H1 (cell line): Measurements from ENCODE around the gene PLD5. TPM values are rescaled to one million over a fixed set of nuclear protein-coding genes. Genes with fewer than 3 reads are reported as not detected.

Experiments
- CTCF ChIA-PET: fragments of 300-600 bp; sonication (Branson Sonifier 250); formaldehyde crosslinking; loops from one replicate; lab custom pipeline; 2021; ENCODE audit not compliant: partially characterized antibody; lab: Charles Lee
- POLR2A ChIA-PET: fragments of 300-600 bp; sonication (Branson Sonifier 250); formaldehyde crosslinking; loops from one replicate; lab custom pipeline; 2021; ENCODE audit warnings: inconsistent platforms; ENCODE audit not compliant: partially characterized antibody; lab: Charles Lee
- DNase-seq, 2 experiments: peaks; one replicate each; pipeline versions ENCODE4 v3.0.0 to v3.0.0-alpha.2; 2010 to 2022; ENCODE audit warnings: low spot score in 2 of 2, low read depth in 1 of 2, mixed read lengths in 1 of 2
- FAIRE-seq: peaks from 2 replicates; lab custom pipeline; 2011; peaks lifted over from hg19 to GRCh38; lab: Jason Lieb, UNC
- H2AFZ ChIP-seq: 2 replicates; pipeline ENCODE4 v1.8.1; 2012; ENCODE audit warnings: low read length, inconsistent platforms
- H2AK5ac ChIP-seq: 2 replicates; pipeline ENCODE4 v1.6.1; 2013; ENCODE audit warnings: low read depth, low read length
- H2BK120ac ChIP-seq: replicated peaks from 2 replicates; pipeline ENCODE3; 2013; ENCODE audit warnings: low read depth, low read length, inconsistent platforms
- H2BK12ac ChIP-seq: 2 replicates; pipeline ENCODE4 v1.6.1; 2013; ENCODE audit warnings: low read depth, low read length
- H2BK15ac ChIP-seq: 2 replicates; pipeline ENCODE4 v1.6.1; 2013; ENCODE audit warnings: low read length
- H2BK20ac ChIP-seq: 2 replicates; pipeline ENCODE4 v1.6.1; 2013; ENCODE audit warnings: low read length
- H2BK5ac ChIP-seq: 2 replicates; pipeline ENCODE4 v1.6.1; 2013; ENCODE audit warnings: low read depth, low read length
- H3K14ac ChIP-seq: 2 replicates; pipeline ENCODE4 v1.6.1; 2013; ENCODE audit warnings: inconsistent platforms; ENCODE audit not compliant: insufficient read length
- H3K18ac ChIP-seq: 2 replicates; pipeline ENCODE4 v1.6.1; 2013; ENCODE audit warnings: low read length; ENCODE audit errors: extremely low read depth
- H3K23ac ChIP-seq: 2 replicates; pipeline ENCODE4 v1.6.1; 2013; ENCODE audit warnings: inconsistent platforms; ENCODE audit not compliant: insufficient read length
- H3K23me2 ChIP-seq: 2 replicates; pipeline ENCODE4 v1.6.1; 2013; ENCODE audit warnings: low read depth, low read length
- H3K27ac ChIP-seq: 2 replicates; pipeline ENCODE4 v1.6.1; 2011; ENCODE audit warnings: low read depth, low read length, inconsistent platforms
- H3K27me3 ChIP-seq, 4 experiments: replicated peaks in 1 of 4; 1 replicate in 1 of 4; 2 replicates in 3 of 4; pipeline versions ENCODE4 v1.6.1 to v1.8.1; 2011 to 2013; ENCODE audit warnings: low read length in 3 of 4, mild to moderate bottlenecking in 3 of 4, inconsistent platforms in 2 of 4, mixed read lengths in 2 of 4, moderate library complexity in 1 of 4; ENCODE audit not compliant: control insufficient read depth in 3 of 4, insufficient read depth in 3 of 4; ENCODE audit errors: extremely low read depth in 1 of 4
- H3K36me3 ChIP-seq, 4 experiments: 2 replicates each; pipeline versions ENCODE4 v1.6.1 to v1.8.1; 2011 to 2013; ENCODE audit warnings: mild to moderate bottlenecking in 4 of 4, low read length in 3 of 4, moderate library complexity in 2 of 4, control low read depth in 1 of 4, inconsistent platforms in 1 of 4; ENCODE audit not compliant: insufficient read depth in 4 of 4, control insufficient read depth in 2 of 4
- H3K4ac ChIP-seq: replicated peaks from 2 replicates; pipeline ENCODE3; 2013; ENCODE audit warnings: low read length, low read depth, mixed read lengths, inconsistent platforms; ENCODE audit not compliant: insufficient read length
- H3K4me1 ChIP-seq, 4 experiments: replicated peaks in 1 of 4; 1 replicate in 1 of 4; 2 replicates in 3 of 4; pipeline versions ENCODE4 v1.6.1 to v1.8.1; 2011 to 2013; ENCODE audit warnings: low read length in 3 of 4, inconsistent platforms in 2 of 4, mixed read lengths in 1 of 4; ENCODE audit not compliant: insufficient read depth in 4 of 4, control insufficient read depth in 3 of 4
- H3K4me2 ChIP-seq, 2 experiments: 2 replicates each; pipeline versions ENCODE4 v1.6.1 to v1.8.1; 2011 to 2013; ENCODE audit warnings: low read depth in 2 of 2, low read length in 2 of 2, control low read depth in 1 of 2, inconsistent platforms in 1 of 2, mild to moderate bottlenecking in 1 of 2; ENCODE audit not compliant: insufficient read depth in 1 of 2
- H3K4me3 ChIP-seq, 4 experiments: fragments of 200-600, 300-600 bp in 1 of 4; sonication (generic), shearing (Covaris generic), sonication (Bioruptor Twin) in 1 of 4; 2 replicates each; pipeline versions ENCODE4 v1.5.1 to v1.8.1; 2011 to 2016; ENCODE audit warnings: low read length in 4 of 4, low read depth in 3 of 4, control low read depth in 2 of 4, inconsistent platforms in 2 of 4, mild to moderate bottlenecking in 2 of 4, mixed read lengths in 1 of 4, moderate library complexity in 1 of 4; ENCODE audit not compliant: insufficient read depth in 2 of 4; ENCODE audit errors: extremely low read depth in 1 of 4
- H3K56ac ChIP-seq: replicated peaks from 2 replicates; pipeline ENCODE3; 2013; ENCODE audit warnings: low read depth, mild to moderate bottlenecking, mixed read lengths, low read length, inconsistent platforms; ENCODE audit not compliant: insufficient read length
- H3K79me1 ChIP-seq: 2 replicates; pipeline ENCODE4 v1.6.1; 2013; ENCODE audit warnings: low read depth, low read length, control low read depth
- H3K79me2 ChIP-seq, 2 experiments: 2 replicates each; pipeline versions ENCODE4 v1.6.1 to v1.8.1; 2012 to 2013; ENCODE audit warnings: low read length in 2 of 2, mild to moderate bottlenecking in 2 of 2, inconsistent platforms in 1 of 2; ENCODE audit not compliant: insufficient read depth in 2 of 2, control insufficient read depth in 1 of 2
- H3K9ac ChIP-seq, 4 experiments: replicated peaks in 1 of 4; 1 replicate in 1 of 4; 2 replicates in 3 of 4; pipeline versions ENCODE4 v1.6.1 to v1.8.1; 2011 to 2013; ENCODE audit warnings: low read depth in 3 of 4, low read length in 3 of 4, control low read depth in 2 of 4, mild to moderate bottlenecking in 2 of 4, moderate library complexity in 2 of 4, inconsistent platforms in 1 of 4; ENCODE audit errors: extremely low read depth in 1 of 4
- H3K9me3 ChIP-seq, 2 experiments: 2 replicates each; pipeline versions ENCODE4 v1.6.1 to v1.8.1; 2012 to 2013; ENCODE audit warnings: mild to moderate bottlenecking in 2 of 2, moderate library complexity in 2 of 2, control low read depth in 1 of 2, inconsistent platforms in 1 of 2, low read depth in 1 of 2, low read length in 1 of 2, mixed read lengths in 1 of 2; ENCODE audit not compliant: insufficient read depth in 2 of 2
- H4K20me1 ChIP-seq, 2 experiments: replicated peaks in 1 of 2; 2 replicates each; pipeline versions ENCODE3 to v1.8.1; 2011 to 2013; ENCODE audit warnings: inconsistent platforms in 2 of 2, low read length in 2 of 2, mild to moderate bottlenecking in 1 of 2; ENCODE audit not compliant: insufficient read depth in 2 of 2, control insufficient read depth in 1 of 2
- H4K5ac ChIP-seq: 2 replicates; pipeline ENCODE4 v1.6.1; 2013; ENCODE audit warnings: low read length, low read depth, mixed read lengths, inconsistent platforms; ENCODE audit not compliant: insufficient read length
- H4K8ac ChIP-seq: 2 replicates; pipeline ENCODE4 v1.8.0; 2013; ENCODE audit warnings: mild to moderate bottlenecking, moderate library complexity, low read length, inconsistent platforms; ENCODE audit not compliant: insufficient read depth; ENCODE audit errors: extremely low read depth
- H4K91ac ChIP-seq: replicated peaks from 2 replicates; pipeline ENCODE3; 2013; ENCODE audit warnings: low read length, mixed read lengths, inconsistent platforms; ENCODE audit not compliant: insufficient read length
- ATF3 ChIP-seq: IDR thresholded peaks from 2 replicates; pipeline ENCODE4 v1.6.1; 2011; ENCODE audit warnings: low read depth, mild to moderate bottlenecking, low read length; ENCODE audit not compliant: insufficient read depth
- BACH1 ChIP-seq: IDR thresholded peaks from 2 replicates; pipeline ENCODE4 v1.6.1; 2012; ENCODE audit warnings: low read length, improper control_type of control experiment
- CBX8 ChIP-seq: fragments of 300-800, 300-1000 bp; sonication (generic); IDR thresholded peaks from 2 replicates; pipeline ENCODE4 v1.7.1; 2016; ENCODE audit warnings: low read depth, low read length, borderline replicate concordance
- CHD2 ChIP-seq: IDR thresholded peaks from 2 replicates; pipeline ENCODE4 v1.6.1; 2012; ENCODE audit warnings: low read length, improper control_type of control experiment
- EZH2 ChIP-seq: fragments of 200-600 bp; sonication (generic); IDR thresholded peaks from 2 replicates; pipeline ENCODE4 v1.7.1; 2012; ENCODE audit warnings: low read depth, mild to moderate bottlenecking, moderate library complexity, low read length, inconsistent platforms; ENCODE audit not compliant: severe bottlenecking
- GTF2F1 ChIP-seq: IDR thresholded peaks from 2 replicates; pipeline ENCODE4 v1.6.1; 2012; ENCODE audit warnings: low read depth, low read length, improper control_type of control experiment, borderline replicate concordance
- KDM5A ChIP-seq: fragments of 200-600 bp; IDR thresholded peaks from 2 replicates; pipeline ENCODE4 v1.7.1; 2012; ENCODE audit warnings: mild to moderate bottlenecking, low read length, inconsistent platforms, mixed read lengths
- MAFK ChIP-seq: IDR thresholded peaks from 2 replicates; pipeline ENCODE4 v1.6.1; 2012; ENCODE audit warnings: low read depth, mild to moderate bottlenecking, improper control_type of control experiment, low read length
- POLR2AphosphoS5 ChIP-seq: IDR thresholded peaks from 2 replicates; pipeline ENCODE4 v1.6.1; 2011; ENCODE audit warnings: low read depth, low read length
- POU5F1 ChIP-seq: IDR thresholded peaks from 2 replicates; pipeline ENCODE4 v1.6.1; 2011; ENCODE audit warnings: low read depth, mild to moderate bottlenecking, low read length, moderate library complexity
- RXRA ChIP-seq: IDR thresholded peaks from 2 replicates; pipeline ENCODE4 v1.6.1; 2011; ENCODE audit warnings: low read depth, mild to moderate bottlenecking, low read length, moderate library complexity; ENCODE audit not compliant: insufficient read depth
- SP2 ChIP-seq: IDR thresholded peaks from 2 replicates; pipeline ENCODE4 v1.6.1; 2012; ENCODE audit warnings: mild to moderate bottlenecking, low read length, inconsistent platforms
- WGBS, 2 experiments: shearing (Covaris generic) in 1 of 2; methylation state at CpG; one replicate each; pipeline versions ENCODE4 v1.1.6 to v1.1.7; 2013 to 2015; ENCODE audit warnings: low lambda C conversion rate in 2 of 2, mixed read lengths in 2 of 2, inconsistent platforms in 1 of 2, low coverage in 1 of 2, missing lambda C conversion rate in 1 of 2; ENCODE audit not compliant: insufficient replicate concordance in 2 of 2, insufficient coverage in 1 of 2, insufficient read length in 1 of 2; ENCODE audit errors: extremely low coverage in 1 of 2, missing lambda C conversion rate in 1 of 2; 5-methylcytosine and 5-hydroxymethylcytosine counted together
- polyA plus RNA-seq, 7 experiments: library from polyadenylated mRNA; depleted of rRNA in 3 of 7; stranded (reverse) in 5 of 7; unstranded in 2 of 7; fragments of >200 nt in 5 of 7; fragments of 200-250 nt in 2 of 7; gene quantifications; 1 replicate in 5 of 7; 2 replicates in 1 of 7; 4 replicates in 1 of 7; pipeline versions ENCODE4 v1.2.1 to v1.2.3, GENCODE V29; 2011 to 2013; ENCODE audit warnings: missing spikeins in 2 of 7, mixed read lengths in 2 of 7
- total RNA-seq: library from RNA; stranded (reverse); fragmentation: NEBNext Ultra II Directional; extraction: Animal tissue kit (Norgen Biotek cat#: 25700); gene quantifications from 2 replicates; pipeline ENCODE4 v1.2.1, GENCODE V29; 2021
- TF ChIP-seq, protein P1 (sequence below): IDR thresholded peaks from 2 replicates; pipeline ENCODE4 v1.6.1; 2012; ENCODE audit warnings: inconsistent platforms

Gene PLD5
- total and polyA plus RNA-seq, 2 of the 8 experiments (the other 6 are each of a cell fraction or from before 2014, with no cell fraction given), result 0.86 to 8.5 TPM

- Histone ChIP-seq H3K4me3 (no peak overlapping the region), H4K5ac (no peak overlapping the region), H2BK120ac (no peak overlapping the region), H3K4me2 (no peak overlapping the region), H3K9me3 (no peaks in the 10 kb centered on the region), H3K79me1 (no peaks in the 10 kb centered on the region), H2BK5ac (no peak overlapping the region), H2BK15ac (no peak overlapping the region), H4K20me1 (no peaks in the 10 kb centered on the region), H3K9ac (no peak overlapping the region), H3K23ac (no peak overlapping the region), H3K27ac (no peak overlapping the region), H3K79me2 (no peaks in the 10 kb centered on the region), H3K56ac (no peak overlapping the region), H3K14ac (no peak overlapping the region), H3K27me3 (no peaks in the 10 kb centered on the region; a peak in 2 of 7 replicates), H3K23me2 (no peaks in the 10 kb centered on the region), H2BK20ac (no peak overlapping the region), H4K8ac (no peak overlapping the region), H4K91ac (no peak overlapping the region), H2AFZ (no peak overlapping the region), H3K18ac (no peak overlapping the region), H3K4me1 (peaks cover 0 to 5% (median 2%) of the 10 kb centered on the region in 4 experiments; a peak in 3 of 7 replicates), H2AK5ac (no peak overlapping the region), H3K36me3 (no peaks in the 10 kb centered on the region), H3K4ac (no peak overlapping the region), H2BK12ac (no peak overlapping the region)
- FAIRE-seq (no peak), DNase-seq (no peak)
- ChIA-PET CTCF (interaction anchor here (1.0 kb wide), 1 partner anchor 9 kb away, joined by 5 read pairs; no protein-coding TSS in a partner anchor), POLR2A (no interaction called here)
- no peak for TF ChIP-seq MAFK
- no peak for TF ChIP-seq CHD2
- no peak for TF ChIP-seq POLR2AphosphoS5
- TF ChIP-seq CBX8, result no peak
- no peak for TF ChIP-seq BACH1
- TF ChIP-seq, protein P1, sequence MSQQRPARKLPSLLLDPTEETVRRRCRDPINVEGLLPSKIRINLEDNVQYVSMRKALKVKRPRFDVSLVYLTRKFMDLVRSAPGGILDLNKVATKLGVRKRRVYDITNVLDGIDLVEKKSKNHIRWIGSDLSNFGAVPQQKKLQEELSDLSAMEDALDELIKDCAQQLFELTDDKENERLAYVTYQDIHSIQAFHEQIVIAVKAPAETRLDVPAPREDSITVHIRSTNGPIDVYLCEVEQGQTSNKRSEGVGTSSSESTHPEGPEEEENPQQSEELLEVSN, result no peak
- no peak for TF ChIP-seq ATF3
- TF ChIP-seq RXRA, result no peak
- TF ChIP-seq SP2, result no peak
- TF ChIP-seq EZH2, result no peak
- no peak for TF ChIP-seq POU5F1
- no peak for TF ChIP-seq KDM5A
- TF ChIP-seq GTF2F1, result no peak
- WGBS, 2 experiments, result 59% methylated on average over 5 of the region's 5 CpGs; no CpG with 5 or more reads in 1 of the 2 experiments
Observed at GRCh38 chr1:242245255-242245654, 279.2 kb downstream of the PLD5 start.
